Mesendoderm (in vitro differentiated cells): ENCODE results near the gene UTP18.
A peak's percentile ranks its signal among the peaks of the same experiment; 100 is the strongest.
"Not testable (repeated sequence)": the region's sequence is repeated elsewhere in the genome, so short reads cannot be mapped to it uniquely, and the experiment has no call there.

Experiments
- DNase-seq: peaks from one replicate; pipeline ENCODE4 v3.0.0; 2013
- H2AK5ac ChIP-seq: 2 replicates; pipeline ENCODE4 v1.6.1; 2013; ENCODE audit warnings: low read length, inconsistent platforms
- H2BK120ac ChIP-seq: 2 replicates; pipeline ENCODE4 v1.6.1; 2013; ENCODE audit warnings: low read depth, mild to moderate bottlenecking, low read length, moderate library complexity, mixed read lengths
- H2BK15ac ChIP-seq: replicated peaks from 2 replicates; pipeline ENCODE4 v1.6.1; 2013; ENCODE audit warnings: low read depth, mild to moderate bottlenecking, moderate library complexity
- H2BK5ac ChIP-seq: 2 replicates; pipeline ENCODE4 v1.6.1; 2013; ENCODE audit warnings: low read length, inconsistent platforms
- H3K18ac ChIP-seq: 2 replicates; pipeline ENCODE4 v1.6.1; 2013; ENCODE audit warnings: mild to moderate bottlenecking, low read length, mixed read lengths
- H3K23ac ChIP-seq: one replicate; pipeline ENCODE4 v1.6.1; 2013; ENCODE audit warnings: low read length
- H3K27ac ChIP-seq: 2 replicates; pipeline ENCODE4 v1.5.1; 2013; ENCODE audit warnings: low read depth, mild to moderate bottlenecking, inconsistent platforms, low read length, moderate library complexity
- H3K27me3 ChIP-seq: 2 replicates; pipeline ENCODE4 v1.6.1; 2013; ENCODE audit warnings: low read length, control low read depth, mild to moderate bottlenecking, inconsistent platforms; ENCODE audit not compliant: insufficient read depth, poor library complexity
- H3K36me3 ChIP-seq: 2 replicates; pipeline ENCODE4 v1.6.1; 2013; ENCODE audit warnings: low read length, inconsistent platforms; ENCODE audit not compliant: control insufficient read depth, insufficient read depth
- H3K4ac ChIP-seq: one replicate; pipeline ENCODE4 v1.6.1; 2013; ENCODE audit warnings: low read depth, mild to moderate bottlenecking, low read length, moderate library complexity
- H3K4me1 ChIP-seq: 2 replicates; pipeline ENCODE4 v1.6.1; 2013; ENCODE audit warnings: low read depth, low read length, inconsistent platforms; ENCODE audit not compliant: control insufficient read depth
- H3K4me2 ChIP-seq: 2 replicates; pipeline ENCODE4 v1.6.1; 2013; ENCODE audit warnings: low read length
- H3K4me3 ChIP-seq: 2 replicates; pipeline ENCODE4 v1.5.1; 2013; ENCODE audit warnings: mild to moderate bottlenecking, low read length
- H3K56ac ChIP-seq: one replicate; pipeline ENCODE4 v1.6.1; 2013; ENCODE audit warnings: low read length
- H3K79me1 ChIP-seq: 2 replicates; pipeline ENCODE4 v1.6.1; 2013; ENCODE audit warnings: low read length, inconsistent platforms
- H3K79me2 ChIP-seq: 2 replicates; pipeline ENCODE4 v1.6.1; 2013; ENCODE audit warnings: mild to moderate bottlenecking, low read length; ENCODE audit not compliant: control insufficient read depth, insufficient read depth
- H3K9ac ChIP-seq: 2 replicates; pipeline ENCODE4 v1.6.1; 2013; ENCODE audit warnings: low read length, inconsistent platforms
- H4K5ac ChIP-seq: one replicate; pipeline ENCODE4 v1.6.1; 2013; ENCODE audit warnings: low read length
- H4K8ac ChIP-seq: one replicate; pipeline ENCODE4 v1.6.1; 2013; ENCODE audit warnings: low read depth, mild to moderate bottlenecking, control low read depth, low read length, moderate library complexity
- WGBS: extraction: QIAGEN DNeasy Blood & Tissue Kit; methylation state at CpG from one replicate; pipeline ENCODE4 v1.1.7; 2013; ENCODE audit warnings: low lambda C conversion rate, missing lambda C conversion rate; ENCODE audit not compliant: insufficient coverage; ENCODE audit errors: extremely low coverage; 5-methylcytosine and 5-hydroxymethylcytosine counted together

Gene UTP18

DNA sequence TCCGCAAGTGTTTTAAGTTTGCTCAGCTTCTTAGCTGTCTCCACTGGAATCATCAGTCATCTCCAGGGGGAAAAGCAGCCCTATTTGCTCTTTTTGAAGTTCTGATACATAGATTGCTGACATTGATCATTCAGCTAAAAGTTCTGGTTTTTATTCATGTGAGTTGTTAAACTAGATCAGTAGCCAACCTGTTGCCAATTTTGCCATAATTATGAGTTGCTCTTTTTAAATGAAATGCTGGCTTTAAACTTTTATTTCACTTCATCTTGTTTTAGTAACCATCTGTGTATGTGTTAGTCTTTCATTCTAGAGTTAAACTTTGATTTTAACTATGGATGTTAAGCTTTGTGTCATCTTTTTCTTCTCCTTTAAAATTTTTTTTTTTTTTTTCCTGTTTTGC is 12.5 kb downstream of the UTP18 start:
- Histone ChIP-seq H3K79me1 (peaks cover 9% of the 10 kb centered on the region), H4K5ac (no peak overlapping the region), H3K79me2 (peaks cover 6% of the 10 kb centered on the region), H2AK5ac (no peak overlapping the region), H3K18ac (no peak overlapping the region), H3K36me3 (peaks cover 5% of the 10 kb centered on the region), H2BK5ac (no peak overlapping the region), H3K9ac (no peak overlapping the region), H2BK15ac (no peak overlapping the region), H2BK120ac (no peak overlapping the region), H3K4me1 (no peaks in the 10 kb centered on the region), H3K27me3 (no peaks in the 10 kb centered on the region), H3K4me3 (no peak overlapping the region), H4K8ac (no peak overlapping the region), H3K23ac (no peak overlapping the region), H3K4me2 (no peak overlapping the region), H3K56ac (no peak overlapping the region), H3K27ac (no peak overlapping the region), H3K4ac (no peak overlapping the region)
- WGBS, result no CpG with 5 or more reads among the region's 1 CpG
- no peak for DNase-seq

DNA sequence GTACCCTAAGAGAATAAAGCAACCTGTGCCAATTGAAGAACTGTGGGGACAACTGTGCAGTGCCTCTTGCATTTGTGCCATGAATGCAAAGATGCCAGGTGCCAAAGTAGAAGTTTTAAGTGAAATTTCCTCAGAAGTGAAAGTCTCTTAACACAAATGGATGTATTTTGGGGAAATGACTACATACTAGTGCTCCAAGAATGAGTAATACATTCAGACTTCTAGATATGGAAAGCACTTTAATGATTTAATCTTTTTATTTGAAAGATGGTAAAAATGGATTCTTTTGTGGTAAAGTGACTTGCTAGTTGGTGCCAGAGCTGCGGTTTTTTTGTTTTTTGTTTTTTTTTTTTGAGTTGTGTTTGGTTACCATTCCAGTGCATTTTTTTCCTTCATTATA is 15.0 kb downstream of the UTP18 start:
- no peak overlapping the region for H2BK5ac ChIP-seq
- H3K36me3 ChIP-seq, result peaks cover 6% of the 10 kb centered on the region
- WGBS, result no CpG with 5 or more reads among the region's 1 CpG

DNA sequence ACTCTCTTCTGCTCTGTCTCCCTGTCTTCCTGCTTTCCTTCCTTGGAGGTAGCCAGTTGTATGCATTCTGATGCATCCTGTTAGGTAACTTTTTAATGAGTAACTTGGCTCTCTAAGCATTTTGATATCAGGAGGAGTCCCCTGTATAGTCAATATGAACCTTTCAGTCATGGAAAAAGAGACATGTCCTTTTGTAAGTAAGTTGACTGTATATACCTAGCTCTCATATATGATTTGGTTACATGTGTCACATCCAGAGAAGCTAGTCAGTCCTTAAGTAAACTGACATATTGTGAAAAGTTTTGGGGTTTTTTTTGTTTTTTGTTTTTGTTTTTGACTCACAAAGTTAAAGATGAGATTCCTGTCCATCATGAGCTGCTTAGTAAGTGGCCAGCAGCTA is 18.8 kb downstream of the UTP18 start:
- Histone ChIP-seq H4K5ac (no peak overlapping the region), H3K79me1 (peaks cover 2% of the 10 kb centered on the region), H4K8ac (no peak overlapping the region), H3K4ac (no peak overlapping the region), H3K36me3 (peaks cover 4% of the 10 kb centered on the region), H2BK120ac (no peak overlapping the region), H2BK5ac (no peak overlapping the region), H3K4me2 (no peak overlapping the region), H3K23ac (no peak overlapping the region), H2AK5ac (no peak overlapping the region), H3K18ac (no peak overlapping the region), H3K27ac (no peak overlapping the region), H3K27me3 (no peaks in the 10 kb centered on the region), H2BK15ac (no peak overlapping the region), H3K4me1 (no peaks in the 10 kb centered on the region), H3K9ac (no peak overlapping the region), H3K56ac (no peak overlapping the region), H3K4me3 (no peak overlapping the region), H3K79me2 (no peaks in the 10 kb centered on the region)
- no peak for DNase-seq

More for the DNA sequence above, 15.0 kb downstream of the UTP18 start:
- H3K79me2 ChIP-seq, result peaks cover 3% of the 10 kb centered on the region
- H3K79me1 ChIP-seq, result peaks cover 7% of the 10 kb centered on the region
- H2AK5ac ChIP-seq, result no peak overlapping the region
- DNase-seq, result no peak
- H3K56ac ChIP-seq, result no peak overlapping the region
- H3K4me1 ChIP-seq, result no peaks in the 10 kb centered on the region
- no peaks in the 10 kb centered on the region for H3K27me3 ChIP-seq
- H3K4ac ChIP-seq, result no peak overlapping the region
- H3K23ac ChIP-seq, result no peak overlapping the region
- no peak overlapping the region for H3K27ac ChIP-seq
- no peak overlapping the region for H2BK15ac ChIP-seq
- no peak overlapping the region for H4K5ac ChIP-seq
- no peak overlapping the region for H4K8ac ChIP-seq
- no peak overlapping the region for H3K4me2 ChIP-seq
- no peak overlapping the region for H2BK120ac ChIP-seq
- no peak overlapping the region for H3K4me3 ChIP-seq
- H3K18ac ChIP-seq, result no peak overlapping the region
- H3K9ac ChIP-seq, result no peak overlapping the region

DNA sequence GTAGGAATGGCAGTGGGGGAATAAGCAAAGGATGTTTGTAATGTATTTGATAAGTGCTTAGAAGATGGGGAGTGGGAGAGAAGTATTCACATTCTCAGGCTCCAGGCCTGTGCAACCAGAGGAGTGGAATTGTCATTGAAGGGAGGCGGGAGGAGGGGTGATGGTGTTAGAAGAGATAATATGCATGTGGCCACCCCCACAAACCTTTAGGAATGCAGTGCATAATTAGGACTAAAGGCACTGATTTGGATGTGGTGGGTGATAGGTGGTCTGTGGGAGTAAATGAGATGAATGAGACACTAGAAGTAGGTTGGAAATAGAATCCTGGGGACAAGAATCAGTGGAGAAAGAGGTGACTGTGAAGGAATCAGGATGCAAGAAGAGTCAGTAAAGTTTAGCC is 27.1 kb downstream of the UTP18 start:
- no peak overlapping the region for H2BK120ac ChIP-seq
- no CpG with 5 or more reads among the region's 1 CpG for WGBS
- peaks cover 6% of the 10 kb centered on the region for H3K36me3 ChIP-seq

DNA sequence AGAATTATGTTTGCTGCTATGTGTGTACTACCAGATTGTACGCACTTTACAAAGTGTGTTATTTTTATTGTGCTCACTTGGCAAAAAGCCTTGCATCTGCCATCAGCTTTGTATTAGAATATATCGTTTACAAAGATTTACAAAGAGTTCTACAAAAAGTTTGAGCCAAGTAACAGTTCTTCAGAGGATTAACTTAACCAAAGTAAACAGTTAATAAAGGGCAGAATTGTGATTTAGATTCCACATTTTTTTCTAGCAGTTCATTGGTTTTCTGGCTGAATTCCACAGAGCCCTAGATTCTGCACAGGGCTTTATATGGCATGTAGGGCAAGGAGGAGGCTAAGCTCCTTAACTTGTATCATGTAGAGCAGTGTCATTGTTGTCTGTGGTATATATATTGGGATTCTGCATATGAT is 29.4 kb downstream of the UTP18 start:
- H3K9ac ChIP-seq, result no peak overlapping the region
- H3K79me2 ChIP-seq, result no peaks in the 10 kb centered on the region
- H3K4me3 ChIP-seq, result no peak overlapping the region
- H3K4ac ChIP-seq, result no peak overlapping the region
- no peaks in the 10 kb centered on the region for H3K4me1 ChIP-seq
- H2BK15ac ChIP-seq, result no peak overlapping the region
- no peak for DNase-seq
- no peak overlapping the region for H4K8ac ChIP-seq
- no peak overlapping the region for H3K18ac ChIP-seq
- WGBS, result no CpG with 5 or more reads among the region's 2 CpGs
- H3K23ac ChIP-seq, result no peak overlapping the region
- no peak overlapping the region for H2BK120ac ChIP-seq
- no peak overlapping the region for H3K4me2 ChIP-seq
- no peak overlapping the region for H2AK5ac ChIP-seq
- no peak overlapping the region for H3K27ac ChIP-seq
- no peaks in the 10 kb centered on the region for H3K79me1 ChIP-seq
- no peak overlapping the region for H4K5ac ChIP-seq
- H3K36me3 ChIP-seq, result peaks cover 8% of the 10 kb centered on the region
- no peak overlapping the region for H2BK5ac ChIP-seq
- no peaks in the 10 kb centered on the region for H3K27me3 ChIP-seq
- H3K56ac ChIP-seq, result no peak overlapping the region

More for the DNA sequence above, 27.1 kb downstream of the UTP18 start:
- no peaks in the 10 kb centered on the region for H3K4me1 ChIP-seq
- H3K23ac ChIP-seq, result no peak overlapping the region
- peak; percentile 23 for DNase-seq
- no peaks in the 10 kb centered on the region for H3K79me1 ChIP-seq
- H4K8ac ChIP-seq, result no peak overlapping the region
- no peak overlapping the region for H2BK15ac ChIP-seq
- H3K27me3 ChIP-seq, result no peaks in the 10 kb centered on the region
- H3K4me2 ChIP-seq, result no peak overlapping the region
- no peak overlapping the region for H3K4me3 ChIP-seq
- no peak overlapping the region for H3K18ac ChIP-seq
- H4K5ac ChIP-seq, result no peak overlapping the region
- no peak overlapping the region for H2BK5ac ChIP-seq
- no peak overlapping the region for H3K4ac ChIP-seq
- no peak overlapping the region for H3K27ac ChIP-seq
- H3K9ac ChIP-seq, result no peak overlapping the region
- no peaks in the 10 kb centered on the region for H3K79me2 ChIP-seq
- no peak overlapping the region for H3K56ac ChIP-seq
- no peak overlapping the region for H2AK5ac ChIP-seq

DNA sequence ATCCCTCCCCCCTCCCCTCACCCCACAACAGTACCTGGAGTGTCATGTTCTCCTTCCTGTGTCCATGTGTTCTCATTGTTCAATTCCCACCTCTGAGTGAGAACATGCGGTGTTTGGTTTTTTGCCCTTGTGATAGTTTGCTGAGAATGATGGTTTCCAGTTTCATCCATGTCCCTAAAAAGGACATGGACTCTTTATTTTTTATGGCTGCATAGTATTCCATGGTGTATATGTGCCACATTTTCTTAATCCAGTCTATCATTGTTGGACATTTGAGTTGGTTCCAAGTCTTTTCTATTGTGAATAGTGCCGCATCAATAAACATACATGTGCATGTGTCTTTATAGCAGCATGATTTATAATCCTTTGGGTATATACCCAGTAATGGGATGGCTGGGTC is 34.0 kb downstream of the UTP18 start:
- not testable (repeated sequence) for H2BK5ac ChIP-seq, H2BK15ac ChIP-seq, H3K27me3 ChIP-seq, H3K36me3 ChIP-seq, H2BK120ac ChIP-seq, H3K4me2 ChIP-seq, H3K18ac ChIP-seq, H3K23ac ChIP-seq, H4K8ac ChIP-seq, H3K4ac ChIP-seq, H3K56ac ChIP-seq, H3K9ac ChIP-seq, H3K4me3 ChIP-seq, H4K5ac ChIP-seq, DNase-seq, H3K79me1 ChIP-seq, H3K79me2 ChIP-seq, H3K4me1 ChIP-seq, H3K27ac ChIP-seq, H2AK5ac ChIP-seq
- WGBS, result no CpG with 5 or more reads among the region's 2 CpGs
